Fibroblast of upper back skin (primary cell): ENCODE data around the gene ESRRB.

Source experiments
- DNase-seq: peaks from one replicate; pipeline ENCODE4 v3.0.0-alpha.2; 2013

Gene ESRRB

GRCh38 chr14:76352639-76353281, 23.2 kb upstream of the ESRRB start:
- DNase-seq: peak; percentile 33

- DNase-seq: no peak
These were observed 21.6 kb upstream of the ESRRB start for GRCh38 chr14:76354310-76354709.

GRCh38 chr14:76355771-76356170, 20.2 kb upstream of the ESRRB start:
- DNase-seq: no peak

GRCh38 chr14:76371066-76371465, 4.9 kb upstream of the ESRRB start:
- DNase-seq: no peak

GRCh38 chr14:76373456-76373855, 2.5 kb upstream of the ESRRB start:
- no peak for DNase-seq

- no peak for DNase-seq
These were observed 453 bp upstream of the ESRRB start for GRCh38 chr14:76375484-76375883.

GRCh38 chr14:76376409-76376877, 506 bp downstream of the ESRRB start:
- no peak for DNase-seq

GRCh38 chr14:76376878-76377734, 1.2 kb downstream of the ESRRB start:
- DNase-seq: no peak

GRCh38 chr14:76377735-76378074, 1.8 kb downstream of the ESRRB start:
- DNase-seq: no peak

- no peak for DNase-seq
These were observed 5.1 kb downstream of the ESRRB start for GRCh38 chr14:76380991-76381390.

GRCh38 chr14:76381817-76382494, 6.0 kb downstream of the ESRRB start:
- DNase-seq: no peak

- DNase-seq: no peak
These were observed 6.5 kb downstream of the ESRRB start for GRCh38 chr14:76382495-76382832.

GRCh38 chr14:76385435-76385834, 9.5 kb downstream of the ESRRB start:
- no peak for DNase-seq

GRCh38 chr14:76386944-76387782, 11.2 kb downstream of the ESRRB start:
- peak; percentile 62 for DNase-seq

- DNase-seq: no peak
These were observed 13.9 kb downstream of the ESRRB start for GRCh38 chr14:76389841-76390240.

- no peak for DNase-seq
These were observed 14.7 kb downstream of the ESRRB start for GRCh38 chr14:76390621-76391020.

- no peak for DNase-seq
These were observed 16.2 kb downstream of the ESRRB start for GRCh38 chr14:76391981-76392690.

GRCh38 chr14:76394569-76394968, 18.6 kb downstream of the ESRRB start:
- DNase-seq: no peak

GRCh38 chr14:76395161-76395560, 19.2 kb downstream of the ESRRB start:
- DNase-seq: no peak

- no peak for DNase-seq
These were observed 20.8 kb downstream of the ESRRB start for GRCh38 chr14:76396714-76397187.

GRCh38 chr14:76405627-76406026, 29.7 kb downstream of the ESRRB start:
- no peak for DNase-seq
